NCI-H69 (cell line): ENCODE data around the gene KMT2B.

Experiments
- DNase-seq: peaks from one replicate; lab custom pipeline; 2025; lab: John Stamatoyannopoulos, UW

Gene KMT2B

DNA sequence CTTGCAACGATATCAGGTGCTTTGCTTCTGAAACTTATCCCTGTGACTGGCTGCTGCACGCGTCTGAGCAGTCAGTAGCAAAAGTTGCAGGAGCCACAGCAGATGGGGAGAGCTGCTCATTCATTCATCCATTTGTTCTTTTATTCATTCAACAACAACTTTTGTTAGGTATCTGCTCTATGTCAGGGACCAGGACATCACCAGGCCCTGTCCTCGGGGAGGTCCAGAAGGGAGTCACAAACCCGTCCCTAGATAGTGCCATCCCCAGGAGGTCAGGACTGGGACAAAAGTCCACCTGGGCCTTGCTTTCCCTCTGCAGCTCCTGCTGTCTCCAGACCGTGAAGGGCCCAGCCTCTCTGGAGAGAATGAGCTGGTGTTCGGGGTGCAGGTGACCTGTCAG is 60.2 kb downstream of the KMT2B start:
- DNase-seq: no peak

DNA sequence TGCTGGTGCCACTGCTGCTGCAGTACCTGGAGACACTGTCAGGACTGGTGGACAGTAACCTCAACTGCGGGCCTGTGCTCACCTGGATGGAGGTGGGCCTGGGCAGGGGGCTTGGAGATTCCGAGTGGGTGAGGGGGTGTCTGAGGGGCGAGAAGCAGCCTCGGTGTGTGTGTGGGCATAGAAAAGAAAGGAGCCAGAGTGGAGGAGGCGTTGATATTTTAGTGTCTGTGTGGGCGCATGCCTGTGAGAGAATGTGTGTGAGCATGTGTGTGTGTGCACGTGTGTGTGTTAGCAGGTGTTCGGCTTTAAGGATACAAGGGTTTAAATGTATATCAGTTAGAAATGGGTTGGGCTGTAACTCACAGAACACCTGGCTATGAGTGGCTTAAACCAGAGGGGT is 61.2 kb downstream of the KMT2B start:
- DNase-seq: no peak

DNA sequence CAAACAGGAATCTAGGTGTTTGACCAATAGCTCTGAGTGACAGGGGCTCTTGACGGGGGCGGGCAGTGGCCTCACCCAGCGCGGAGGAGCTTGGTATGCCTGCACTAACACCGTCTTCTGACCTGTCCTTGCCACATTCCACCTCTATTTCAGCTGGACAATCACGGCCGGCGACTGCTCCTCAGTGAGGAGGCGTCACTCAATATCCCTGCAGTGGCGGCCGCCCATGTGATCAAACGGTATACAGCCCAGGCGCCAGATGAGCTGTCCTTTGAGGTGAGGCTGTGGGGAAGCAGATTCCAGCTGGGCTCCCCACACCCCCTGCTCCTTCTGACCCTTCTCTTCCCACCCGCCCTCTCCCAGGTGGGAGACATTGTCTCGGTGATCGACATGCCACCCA is 62.3 kb downstream of the KMT2B start:
- DNase-seq: no peak

DNA sequence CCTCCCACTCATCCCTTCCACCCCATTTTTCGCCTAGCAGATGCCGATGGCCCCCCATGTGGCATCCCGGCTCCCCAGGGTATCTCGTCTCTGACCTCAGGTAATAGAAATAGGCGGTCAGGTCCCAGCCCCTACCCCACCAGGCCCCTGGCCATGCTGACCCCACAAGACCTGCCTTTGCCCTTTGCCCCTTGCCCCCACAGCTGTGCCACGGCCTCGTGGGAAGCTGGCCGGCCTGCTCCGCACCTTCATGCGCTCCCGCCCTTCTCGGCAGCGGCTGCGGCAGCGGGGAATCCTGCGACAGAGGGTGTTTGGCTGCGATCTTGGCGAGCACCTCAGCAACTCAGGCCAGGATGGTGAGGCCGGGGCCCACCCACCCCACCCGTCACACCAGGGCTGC is 62.9 kb downstream of the KMT2B start:
- no peak for DNase-seq

DNA sequence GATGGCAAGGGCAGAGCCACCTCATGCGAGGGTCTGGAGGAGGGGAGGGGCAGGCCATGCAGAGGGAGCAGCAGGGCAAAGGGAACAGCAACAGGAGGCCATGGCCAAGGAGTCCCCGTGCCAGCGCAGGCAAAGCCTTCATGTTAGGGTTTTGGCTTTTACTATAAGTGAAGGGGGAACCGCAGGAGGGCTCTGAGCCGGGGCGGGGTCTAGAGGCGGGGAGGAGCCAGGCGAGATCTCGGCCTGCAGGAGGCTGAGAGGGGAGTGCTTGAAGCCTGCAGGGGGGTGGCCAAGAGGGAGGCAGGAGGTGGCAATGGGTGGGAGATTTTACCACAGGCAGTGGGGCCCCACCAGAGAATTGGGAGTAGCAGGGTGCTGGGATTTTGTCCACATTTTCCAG is 63.8 kb downstream of the KMT2B start:
- no peak for DNase-seq

DNA sequence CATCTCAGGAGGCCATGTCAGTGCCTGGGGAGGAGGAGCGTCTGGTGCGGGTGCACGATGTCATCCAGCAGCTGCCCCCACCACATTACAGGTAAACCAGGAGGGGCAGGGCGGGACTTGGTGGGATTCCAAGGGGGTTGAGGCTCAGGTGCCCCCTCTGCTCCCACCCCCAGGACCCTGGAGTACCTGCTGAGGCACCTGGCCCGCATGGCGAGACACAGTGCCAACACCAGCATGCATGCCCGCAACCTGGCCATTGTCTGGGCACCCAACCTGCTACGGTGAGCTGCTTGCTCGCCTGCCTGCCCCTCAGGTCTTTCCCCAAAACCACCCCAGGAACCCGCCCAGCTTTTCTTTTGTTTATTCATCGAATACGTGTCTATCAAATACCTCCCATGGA is 64.8 kb downstream of the KMT2B start:
- no peak for DNase-seq

DNA sequence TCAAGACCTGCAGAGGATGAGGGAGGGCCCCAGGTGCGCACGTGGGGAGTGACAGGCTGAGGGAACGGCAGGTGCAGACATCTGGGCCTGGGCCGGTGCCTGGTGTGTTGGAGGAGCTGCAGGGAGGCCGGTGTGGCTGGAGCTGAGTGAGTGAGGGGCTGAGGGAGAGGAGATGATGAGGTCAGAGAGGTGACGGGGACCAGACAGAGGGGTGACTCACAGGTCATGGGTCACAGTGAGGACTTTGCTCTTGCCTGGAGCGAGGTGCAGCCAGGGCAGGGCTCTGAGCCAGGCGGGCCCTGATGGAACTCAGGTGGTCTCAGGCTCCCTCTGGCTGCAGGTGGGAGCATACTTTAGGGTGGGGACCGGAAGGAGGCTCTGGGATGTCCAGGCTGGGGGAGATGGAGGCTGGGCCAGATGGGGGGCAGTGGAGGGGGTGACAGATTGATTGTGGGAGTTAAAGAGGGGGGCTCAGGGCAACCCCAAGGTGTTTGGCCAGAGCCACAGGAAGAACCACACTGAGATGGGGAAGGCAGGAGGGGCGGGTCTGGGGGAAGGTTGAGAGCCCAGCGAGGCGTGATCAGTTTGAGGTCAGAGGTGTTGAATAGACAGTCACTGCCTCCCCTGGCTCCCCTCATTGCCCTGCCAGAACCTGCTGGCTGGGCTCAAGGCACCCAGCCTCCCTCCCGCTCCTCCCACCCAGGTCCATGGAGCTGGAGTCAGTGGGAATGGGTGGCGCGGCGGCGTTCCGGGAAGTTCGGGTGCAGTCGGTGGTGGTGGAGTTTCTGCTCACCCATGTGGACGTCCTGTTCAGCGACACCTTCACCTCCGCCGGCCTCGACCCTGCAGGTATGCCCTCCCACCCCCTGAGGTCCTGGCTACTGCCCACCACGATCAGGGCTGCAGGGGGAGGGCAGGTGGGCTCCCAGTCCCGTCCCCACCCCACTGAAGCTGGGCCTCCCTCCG is 65.9 kb downstream of the KMT2B start:
- no peak for DNase-seq

DNA sequence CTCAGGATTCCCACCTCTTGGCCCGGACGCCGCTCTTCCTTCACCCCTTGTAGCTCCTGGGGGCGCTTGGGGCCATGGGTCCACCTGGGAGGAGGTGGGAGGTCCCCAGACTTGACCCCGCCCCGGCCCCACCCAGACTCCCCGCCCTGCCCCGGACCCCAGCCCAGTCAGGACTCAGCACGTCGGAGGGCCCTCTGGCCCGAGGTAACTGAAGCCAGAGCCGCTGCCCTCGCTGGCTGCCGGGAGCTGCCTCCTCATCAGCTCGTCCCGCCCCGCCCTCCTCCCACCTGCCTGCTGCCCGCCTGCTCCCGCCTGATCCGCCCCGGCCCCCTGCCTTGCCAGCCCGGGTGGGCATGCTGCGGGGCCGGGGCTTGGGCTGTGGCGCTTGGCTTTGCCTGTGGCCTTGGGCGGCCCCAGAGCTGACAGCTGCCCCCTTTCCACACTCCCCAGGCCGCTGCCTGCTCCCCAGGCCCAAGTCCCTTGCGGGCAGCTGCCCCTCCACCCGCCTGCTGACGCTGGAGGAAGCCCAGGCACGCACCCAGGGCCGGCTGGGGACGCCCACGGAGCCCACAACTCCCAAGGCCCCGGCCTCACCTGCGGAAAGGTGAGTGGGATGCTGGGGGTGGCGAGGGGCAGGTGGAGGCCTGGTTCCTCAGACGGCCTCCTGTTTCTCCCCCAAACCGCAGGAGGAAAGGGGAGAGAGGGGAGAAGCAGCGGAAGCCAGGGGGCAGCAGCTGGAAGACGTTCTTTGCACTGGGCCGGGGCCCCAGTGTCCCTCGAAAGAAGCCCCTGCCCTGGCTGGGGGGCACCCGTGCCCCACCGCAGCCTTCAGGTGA is 66.9 kb downstream of the KMT2B start:
- no peak for DNase-seq

DNA sequence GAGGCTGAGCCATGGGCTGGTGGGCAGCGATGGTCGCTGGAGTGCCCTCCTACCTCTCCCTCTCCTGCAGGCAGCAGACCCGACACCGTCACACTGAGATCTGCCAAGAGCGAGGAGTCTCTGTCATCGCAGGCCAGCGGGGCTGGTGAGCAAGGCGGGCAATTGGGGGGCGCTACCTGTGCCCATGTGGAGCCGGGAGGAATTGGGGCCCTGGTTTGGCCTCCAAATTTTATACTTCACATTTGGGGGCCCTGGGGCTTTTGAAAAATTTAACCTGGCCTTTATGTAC is 67.5 kb downstream of the KMT2B start:
- DNase-seq: no peak

DNA sequence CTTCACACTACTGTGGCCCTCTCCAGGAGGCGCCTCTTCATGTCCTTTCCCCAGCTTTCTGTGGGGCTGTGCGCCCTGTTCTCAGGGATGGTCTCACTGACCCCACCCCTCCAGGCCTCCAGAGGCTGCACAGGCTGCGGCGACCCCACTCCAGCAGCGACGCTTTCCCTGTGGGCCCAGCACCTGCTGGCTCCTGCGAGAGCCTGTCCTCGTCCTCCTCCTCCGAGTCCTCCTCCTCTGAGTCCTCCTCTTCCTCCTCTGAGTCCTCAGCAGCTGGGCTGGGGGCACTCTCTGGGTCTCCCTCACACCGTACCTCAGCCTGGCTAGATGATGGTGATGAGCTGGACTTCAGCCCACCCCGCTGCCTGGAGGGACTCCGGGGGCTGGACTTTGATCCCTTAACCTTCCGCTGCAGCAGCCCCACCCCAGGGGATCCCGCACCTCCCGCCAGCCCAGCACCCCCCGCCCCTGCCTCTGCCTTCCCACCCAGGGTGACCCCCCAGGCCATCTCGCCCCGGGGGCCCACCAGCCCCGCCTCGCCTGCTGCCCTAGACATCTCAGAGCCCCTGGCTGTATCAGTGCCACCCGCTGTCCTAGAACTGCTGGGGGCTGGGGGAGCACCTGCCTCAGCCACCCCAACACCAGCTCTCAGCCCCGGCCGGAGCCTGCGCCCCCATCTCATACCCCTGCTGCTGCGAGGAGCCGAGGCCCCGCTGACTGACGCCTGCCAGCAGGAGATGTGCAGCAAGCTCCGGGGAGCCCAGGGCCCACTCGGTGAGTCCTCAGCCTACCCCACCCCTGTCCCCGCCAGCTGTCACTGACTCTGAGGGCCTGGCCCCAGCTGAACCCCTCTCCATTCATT is 68.7 kb downstream of the KMT2B start:
- no peak for DNase-seq

DNA sequence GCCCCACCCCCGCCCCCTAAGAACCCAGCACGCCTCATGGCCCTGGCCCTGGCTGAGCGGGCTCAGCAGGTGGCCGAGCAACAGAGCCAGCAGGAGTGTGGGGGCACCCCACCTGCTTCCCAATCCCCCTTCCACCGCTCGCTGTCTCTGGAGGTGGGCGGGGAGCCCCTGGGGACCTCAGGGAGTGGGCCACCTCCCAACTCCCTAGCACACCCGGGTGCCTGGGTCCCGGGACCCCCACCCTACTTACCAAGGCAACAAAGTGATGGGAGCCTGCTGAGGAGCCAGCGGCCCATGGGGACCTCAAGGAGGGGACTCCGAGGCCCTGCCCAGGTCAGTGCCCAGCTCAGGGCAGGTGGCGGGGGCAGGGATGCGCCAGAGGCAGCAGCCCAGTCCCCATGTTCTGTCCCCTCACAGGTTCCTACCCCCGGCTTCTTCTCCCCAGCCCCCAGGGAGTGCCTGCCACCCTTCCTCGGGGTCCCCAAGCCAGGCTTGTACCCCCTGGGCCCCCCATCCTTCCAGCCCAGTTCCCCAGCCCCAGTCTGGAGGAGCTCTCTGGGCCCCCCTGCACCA is 69.5 kb downstream of the KMT2B start:
- DNase-seq: no peak
